ENCODE data around the gene DAB2IP.
"Not testable (repeated sequence)": the region's sequence is repeated elsewhere in the genome, so short reads cannot be mapped to it uniquely, and the experiment has no call there.

Gene DAB2IP

DNA sequence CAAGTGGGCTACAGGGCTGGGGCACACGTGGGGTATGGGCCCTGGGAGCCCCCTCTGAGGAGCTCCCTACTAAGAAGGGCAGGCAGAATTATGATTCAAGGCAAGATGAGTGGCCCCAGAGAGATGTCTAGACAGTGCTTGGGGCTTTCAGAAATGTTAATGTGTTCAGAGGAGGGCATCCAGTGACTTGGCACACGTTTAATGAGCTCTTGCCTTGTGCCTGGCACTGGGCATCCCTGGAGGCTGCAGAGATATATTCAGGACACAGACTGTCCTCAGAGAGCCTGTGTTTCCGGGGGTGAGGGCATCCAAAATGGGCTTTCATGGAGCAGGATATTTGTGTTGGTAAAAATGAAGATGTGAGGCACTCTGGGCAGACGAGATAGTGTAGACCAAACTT is 25.4 kb upstream of the DAB2IP start:
- DNase-seq, result no peak

DNA sequence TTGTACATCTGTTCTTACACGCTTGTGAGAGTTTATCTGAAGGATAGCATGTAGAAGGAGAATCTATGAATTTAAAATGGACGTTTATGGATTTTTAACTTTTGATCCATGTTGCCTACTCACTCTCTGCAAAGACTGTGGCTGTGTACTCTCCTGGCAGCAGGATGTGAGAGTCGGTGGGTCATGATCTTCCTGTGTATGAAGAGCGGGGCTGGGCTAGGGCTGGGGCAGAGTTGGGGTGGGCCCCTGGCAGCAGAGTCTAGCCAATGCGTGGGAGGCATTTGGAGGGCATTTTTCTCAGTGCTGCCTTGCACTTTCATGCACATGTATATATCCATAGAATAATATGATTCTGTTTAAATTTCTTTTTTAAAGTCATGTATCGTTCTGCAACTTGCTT is 24.0 kb upstream of the DAB2IP start:
- DNase-seq, result no peak

DNA sequence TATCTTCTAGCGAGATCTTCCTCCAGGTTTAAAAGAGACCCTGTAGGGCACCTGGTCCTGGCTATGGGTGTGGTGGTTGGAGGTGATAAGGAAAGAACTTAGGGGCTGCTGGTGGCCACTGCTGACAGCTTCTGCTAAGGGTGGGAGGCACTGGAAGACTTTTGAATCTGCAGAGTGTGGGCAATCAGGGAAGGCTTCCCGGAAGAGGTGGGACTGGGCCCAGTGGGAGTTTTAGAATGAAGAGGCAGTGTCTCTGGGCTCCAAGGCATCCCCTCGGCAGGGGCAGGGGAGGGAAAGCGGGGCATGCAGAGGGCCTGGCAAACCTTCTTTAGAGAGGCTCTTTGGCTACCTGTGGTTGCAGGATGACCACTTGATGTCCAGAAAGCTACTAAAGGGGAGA is 23.0 kb upstream of the DAB2IP start:
- no peak for DNase-seq

DNA sequence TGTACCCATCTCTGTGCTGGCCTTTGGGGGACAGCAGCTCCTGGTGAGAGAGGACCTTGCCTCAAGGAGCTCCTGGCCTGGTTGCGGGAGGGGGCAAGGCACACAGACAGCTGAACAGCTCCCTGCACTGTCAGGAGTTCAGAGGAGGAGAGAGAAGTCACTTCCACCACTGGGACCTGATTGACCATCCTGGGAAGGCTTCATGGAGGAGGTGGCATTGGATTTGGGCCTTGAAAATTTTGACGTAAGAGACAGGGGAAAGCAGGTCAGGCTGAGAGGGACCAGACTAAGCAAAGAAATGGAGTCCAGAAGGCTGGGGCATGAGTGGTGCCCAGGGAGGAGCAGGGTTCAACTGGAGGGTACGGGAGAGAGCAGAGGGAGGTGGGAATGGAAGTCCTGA is 20.3 kb upstream of the DAB2IP start:
- no peak for DNase-seq

DNA sequence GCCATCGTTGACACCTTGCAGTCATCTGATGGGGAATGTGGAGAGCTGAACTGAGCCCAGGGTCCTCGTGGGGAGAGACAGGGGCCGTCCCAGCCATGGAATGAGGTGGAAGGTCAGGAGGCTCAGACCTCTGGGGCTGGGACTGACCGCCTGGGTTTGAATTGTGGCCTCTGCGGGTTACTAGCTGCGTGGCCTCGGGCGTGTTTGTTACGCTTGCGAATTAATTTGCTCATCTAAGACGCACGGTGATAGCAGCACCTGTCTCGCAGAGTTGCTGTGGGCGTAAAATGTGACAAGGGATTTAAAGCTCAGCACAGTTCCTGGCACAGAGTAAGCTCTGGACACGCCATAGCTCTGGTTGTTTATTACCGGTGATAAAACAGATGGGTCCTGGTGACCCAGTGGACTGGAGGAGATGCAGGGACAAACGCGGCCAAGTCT is 19.4 kb upstream of the DAB2IP start:
- no peak for DNase-seq

DNA sequence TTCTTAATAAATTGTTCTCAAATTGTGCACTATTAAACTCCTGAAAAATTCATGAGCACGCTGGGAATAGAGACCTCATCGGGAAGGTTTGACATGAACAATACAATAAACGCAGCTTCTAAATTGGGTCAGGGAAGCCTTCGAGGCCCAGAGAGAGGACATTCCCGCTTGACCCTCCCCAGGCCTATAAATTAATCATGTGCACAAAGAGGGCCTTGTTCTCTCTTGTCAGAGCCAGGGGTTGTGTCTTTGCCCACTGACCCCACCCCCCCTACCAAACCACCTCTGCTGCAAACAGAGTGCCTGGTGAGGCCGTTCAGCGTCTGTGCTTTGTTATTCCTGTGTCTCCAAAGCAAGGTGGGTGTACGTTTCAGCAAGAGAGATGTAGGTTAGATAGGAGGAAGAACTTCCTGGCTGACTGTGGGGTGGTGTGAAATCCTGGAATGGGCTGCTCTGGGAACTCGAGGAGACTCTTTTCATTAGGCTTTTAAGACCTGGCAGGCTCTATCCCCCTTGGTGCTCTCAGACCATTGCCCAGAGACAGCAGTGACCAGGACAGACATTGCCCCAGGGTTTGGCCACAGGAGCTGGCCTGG is 18.2 kb upstream of the DAB2IP start:
- no peak for DNase-seq

DNA sequence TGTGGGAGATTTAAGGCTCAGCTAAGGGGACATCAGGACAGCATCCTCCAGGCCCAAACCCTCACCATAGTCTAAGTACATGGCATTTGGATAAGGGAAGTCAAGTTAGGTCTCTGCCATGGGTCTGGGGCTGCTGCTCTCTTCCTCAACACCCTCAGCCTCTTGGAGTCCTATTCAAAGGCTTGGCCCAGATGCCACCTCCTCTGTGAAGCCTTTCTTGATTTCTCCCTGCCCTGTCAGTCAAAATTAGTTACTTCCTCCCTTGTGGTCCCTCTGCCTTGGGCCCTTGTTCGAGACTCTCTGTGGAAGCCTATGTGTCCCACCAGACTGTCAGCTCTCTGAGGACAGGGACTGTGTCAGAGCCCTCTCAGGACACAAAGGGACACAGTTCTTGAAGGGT is 17.7 kb upstream of the DAB2IP start:
- no peak for DNase-seq

DNA sequence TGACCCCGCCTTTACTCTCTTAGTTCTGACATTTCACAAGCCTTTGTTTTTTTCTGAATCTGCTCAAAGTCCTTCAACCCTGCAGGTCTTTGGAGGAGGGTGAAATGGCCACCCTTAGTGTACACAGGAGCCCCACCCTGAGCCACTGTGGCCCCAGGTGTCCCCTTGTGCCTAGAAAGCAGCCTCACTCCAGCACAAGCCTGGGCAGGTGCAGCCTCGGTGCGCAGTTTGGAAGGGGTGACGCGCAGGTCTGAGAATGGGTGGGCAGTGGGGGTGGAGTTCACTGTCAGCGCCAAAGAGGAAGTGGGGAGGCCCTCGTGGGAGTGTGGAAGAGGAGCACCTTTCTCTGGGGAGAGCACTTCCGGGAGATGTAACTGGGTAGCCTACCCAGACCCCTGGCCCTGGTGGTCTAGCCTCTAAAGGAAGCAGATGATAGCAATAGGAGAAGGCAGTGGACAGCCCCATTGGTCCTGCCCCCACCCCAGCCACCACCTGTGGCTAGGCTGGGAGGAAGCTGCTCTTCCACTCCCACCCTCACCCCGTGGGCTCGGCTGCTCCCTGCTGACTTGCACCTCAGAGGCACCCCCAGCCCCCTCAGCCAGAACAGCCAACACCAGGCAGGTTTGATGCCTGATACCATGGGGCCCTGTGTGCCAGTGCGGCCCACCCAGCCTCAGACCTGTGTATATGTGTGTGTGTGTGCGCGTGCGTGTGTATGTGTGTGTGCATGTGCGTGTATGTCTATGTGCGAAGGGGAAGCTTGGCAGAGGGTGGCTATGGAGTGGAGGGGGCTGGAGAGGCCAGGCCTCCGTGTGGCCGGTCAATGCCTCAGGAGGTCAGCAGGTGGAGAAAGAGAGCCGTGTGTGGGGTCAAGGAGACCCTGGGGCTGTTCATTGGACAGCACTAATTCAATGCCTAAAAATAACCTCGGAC is 16.8 kb upstream of the DAB2IP start:
- DNase-seq, result peak; percentile 15

DNA sequence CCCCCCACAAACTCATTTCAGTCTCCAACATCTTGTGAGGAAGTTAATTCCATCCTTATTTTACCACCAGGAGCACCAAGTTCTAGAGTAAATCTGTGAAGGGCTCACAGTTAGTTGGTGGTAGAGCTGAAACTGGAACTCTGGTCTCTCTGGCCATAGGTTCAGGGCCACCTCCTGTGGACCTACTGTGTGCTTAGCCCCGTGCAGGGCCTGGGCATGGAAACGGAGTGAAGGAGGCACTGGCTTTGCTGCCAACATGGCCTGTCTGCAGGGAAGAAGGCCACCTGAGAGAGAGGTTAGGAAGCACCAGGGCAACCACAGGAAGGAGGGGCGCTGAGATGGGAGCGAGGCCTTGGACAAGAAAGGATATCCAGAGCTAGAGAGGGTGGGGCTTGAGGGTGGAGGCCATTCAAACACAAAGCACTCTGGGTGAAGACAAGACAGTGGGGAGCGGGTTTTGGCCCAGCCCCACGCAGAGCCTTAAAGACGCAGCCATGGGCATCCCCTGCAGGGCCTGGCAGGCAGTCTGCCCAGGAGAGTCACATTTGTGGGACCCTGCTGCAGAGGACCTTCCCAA is 16.0 kb upstream of the DAB2IP start:
- no peak for DNase-seq

DNA sequence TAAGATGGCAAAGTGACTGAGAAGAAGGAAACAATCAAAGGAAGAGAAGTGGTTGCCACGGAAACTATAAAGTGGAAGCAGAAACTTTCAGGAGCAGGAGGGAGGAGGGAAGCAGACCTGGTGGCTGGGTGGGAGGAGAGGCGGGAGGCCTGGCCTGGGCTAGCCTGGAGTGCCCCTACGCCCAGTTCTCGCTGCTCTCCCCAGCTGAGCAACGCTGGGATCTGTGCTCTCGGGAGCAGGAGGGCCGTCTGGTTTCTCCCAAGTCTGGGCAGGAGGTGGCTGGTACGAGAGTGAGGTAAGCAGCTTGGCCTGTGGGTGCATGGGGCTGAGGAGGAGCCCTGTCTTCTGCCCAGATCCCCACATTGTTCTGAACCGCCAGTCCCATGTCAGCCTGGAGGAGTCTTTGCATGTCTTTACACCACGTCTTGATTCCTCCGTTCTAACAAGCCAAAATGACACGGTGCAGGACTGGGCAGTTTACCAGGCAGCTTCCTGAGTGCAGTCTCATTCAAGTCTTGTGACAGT is 15.0 kb upstream of the DAB2IP start:
- DNase-seq, result no peak

DNA sequence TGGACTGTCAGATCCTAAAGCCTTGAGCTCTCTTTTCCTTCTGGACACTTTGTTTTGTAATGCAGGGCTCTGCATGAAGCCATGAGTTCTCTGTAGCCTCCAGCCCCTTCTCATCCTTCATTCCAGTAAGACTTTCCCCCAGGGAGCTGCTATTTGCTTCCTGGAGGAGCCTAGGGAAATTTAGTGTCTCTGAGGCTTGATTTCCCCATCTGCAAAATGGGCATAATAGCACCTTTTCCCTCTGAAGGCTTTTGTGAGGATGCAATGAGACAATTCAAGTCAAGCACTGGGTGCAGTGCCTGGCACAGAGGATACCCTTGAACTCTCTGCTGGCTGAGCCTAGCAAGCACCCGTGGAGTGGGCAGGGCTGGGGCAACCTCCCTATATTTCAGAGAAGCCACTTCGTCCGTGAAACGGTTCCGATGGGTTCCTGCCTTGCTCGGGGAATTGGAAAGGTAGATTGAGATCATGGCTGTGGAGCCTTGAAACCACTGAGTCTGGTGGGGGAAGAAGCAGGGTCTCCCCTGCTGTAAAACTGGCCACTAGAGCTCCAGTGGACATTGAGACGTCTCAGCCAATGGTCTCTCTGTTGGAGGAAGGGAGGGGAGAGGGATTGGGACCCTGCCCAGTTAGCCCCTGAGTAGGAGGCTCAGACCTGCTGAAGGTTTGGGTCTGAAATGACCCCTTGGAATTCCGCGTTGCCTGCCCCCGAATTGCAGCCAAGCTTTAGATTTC is 14.3 kb upstream of the DAB2IP start:
- no peak for DNase-seq

DNA sequence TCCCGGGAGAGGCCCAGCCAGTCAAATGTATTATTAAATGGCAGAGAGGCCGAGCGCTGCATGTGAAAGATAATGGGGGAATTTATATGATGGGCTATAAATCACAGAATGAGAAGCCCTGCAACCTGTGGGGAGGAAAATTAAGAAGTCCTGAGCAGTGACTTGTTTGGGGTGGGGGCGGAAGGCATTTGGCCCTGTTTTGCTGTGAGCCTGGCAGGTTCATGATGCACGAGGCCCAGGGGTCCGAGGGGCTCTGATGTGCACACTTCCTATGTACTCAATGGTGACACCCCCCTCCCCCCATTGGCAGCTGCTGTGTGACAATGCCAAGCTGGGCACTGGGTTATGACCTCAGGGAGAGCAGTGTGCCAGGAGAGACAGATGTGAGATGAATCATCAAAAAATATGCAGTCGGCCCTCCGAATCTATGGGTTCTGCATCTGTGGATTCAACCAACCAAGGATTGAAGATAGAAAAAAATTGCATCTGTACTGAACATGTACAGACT is 13.7 kb upstream of the DAB2IP start:
- DNase-seq, result no peak

DNA sequence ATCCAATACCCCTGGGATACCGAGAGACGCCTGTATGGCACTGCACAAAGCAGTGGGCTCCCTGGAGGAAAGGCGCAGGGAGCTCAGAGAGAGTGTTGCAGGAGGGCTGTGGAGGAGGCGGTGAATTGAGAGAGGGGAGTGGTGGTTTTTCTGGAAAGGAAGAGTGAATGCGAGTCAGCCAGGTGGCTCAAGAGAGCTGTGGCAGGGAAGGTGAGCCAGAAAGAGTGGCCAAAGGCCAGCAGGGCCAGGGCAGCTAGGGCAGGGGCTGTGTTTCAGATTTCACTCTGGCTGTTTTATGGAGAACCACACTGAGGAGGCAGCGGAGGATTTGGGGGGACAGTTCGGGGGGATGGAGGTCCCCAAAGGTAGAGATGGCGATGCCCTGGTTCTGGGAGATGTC is 13.0 kb upstream of the DAB2IP start:
- DNase-seq, result no peak

DNA sequence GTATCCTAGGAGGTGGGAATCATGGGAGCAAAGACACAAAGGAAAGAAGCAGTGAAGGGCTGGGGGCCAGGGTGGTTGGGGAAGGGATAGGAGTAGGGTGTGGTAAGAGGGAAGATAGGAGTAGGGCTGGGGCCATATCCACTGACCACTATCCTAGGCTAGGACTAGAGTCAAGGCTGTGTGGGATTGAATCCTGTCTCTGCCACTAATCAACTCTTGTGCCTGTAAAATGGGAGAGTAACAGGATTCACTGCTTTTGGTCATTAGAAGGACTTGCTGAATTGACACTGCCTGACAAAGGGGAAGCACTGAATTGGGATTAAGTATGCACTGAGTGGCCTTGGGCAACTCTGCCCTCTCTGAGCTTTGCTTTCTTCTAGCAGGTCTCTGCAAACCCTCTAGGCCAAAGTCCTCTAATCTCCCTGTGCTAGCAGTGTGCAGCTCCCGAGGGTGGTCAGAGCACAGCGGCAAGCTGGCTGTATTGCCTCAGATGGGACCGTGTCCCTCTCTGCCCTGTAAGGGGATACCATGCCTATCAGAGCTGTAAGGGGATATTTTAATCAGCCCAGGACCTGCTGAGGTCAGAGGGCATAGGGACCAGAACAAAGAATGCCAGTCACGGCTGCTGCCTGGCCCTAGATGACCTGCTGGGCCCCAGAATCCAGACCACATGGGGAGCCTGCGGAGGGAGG is 12.4 kb upstream of the DAB2IP start:
- no peak for DNase-seq

DNA sequence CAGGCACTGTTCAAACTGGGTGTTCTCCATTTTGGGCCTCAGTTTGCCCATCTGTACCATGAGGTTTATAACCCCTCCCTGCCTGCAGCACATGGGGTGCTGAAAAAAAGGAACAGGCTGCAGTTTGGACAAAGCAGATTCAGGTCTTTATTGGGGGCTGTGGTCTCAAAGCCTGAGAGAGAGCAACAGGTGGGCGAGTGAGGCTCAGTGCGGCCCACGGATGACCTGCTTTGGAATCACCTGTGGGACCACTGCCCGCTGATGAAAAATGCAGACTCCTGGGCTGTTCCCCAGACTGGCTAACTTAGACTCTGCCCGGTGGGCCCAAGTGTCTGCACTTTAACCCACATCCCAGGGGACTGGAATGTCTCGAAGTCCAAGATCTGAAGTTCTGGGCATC is 11.8 kb upstream of the DAB2IP start:
- DNase-seq, result no peak

DNA sequence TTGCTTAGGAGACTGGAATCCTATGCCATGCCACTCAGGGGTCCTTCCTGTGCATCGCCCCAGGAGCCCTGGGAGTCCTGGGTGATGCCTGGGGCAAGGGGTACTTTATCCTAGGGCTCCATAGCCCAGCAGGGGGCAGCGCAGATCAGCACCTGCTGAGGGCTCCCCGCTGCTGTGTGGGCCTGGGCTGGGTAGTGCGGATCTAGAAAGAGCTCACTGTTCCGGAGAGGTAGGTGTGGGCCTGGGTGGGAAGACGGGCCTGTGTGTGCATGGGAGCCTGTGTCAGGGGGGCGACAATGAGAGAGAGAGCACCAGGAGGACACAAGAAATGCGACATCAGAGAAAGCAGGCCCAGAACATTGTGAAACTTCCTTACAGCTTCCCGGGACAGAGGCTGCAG is 11.4 kb upstream of the DAB2IP start:
- DNase-seq, result peak; percentile 63

DNA sequence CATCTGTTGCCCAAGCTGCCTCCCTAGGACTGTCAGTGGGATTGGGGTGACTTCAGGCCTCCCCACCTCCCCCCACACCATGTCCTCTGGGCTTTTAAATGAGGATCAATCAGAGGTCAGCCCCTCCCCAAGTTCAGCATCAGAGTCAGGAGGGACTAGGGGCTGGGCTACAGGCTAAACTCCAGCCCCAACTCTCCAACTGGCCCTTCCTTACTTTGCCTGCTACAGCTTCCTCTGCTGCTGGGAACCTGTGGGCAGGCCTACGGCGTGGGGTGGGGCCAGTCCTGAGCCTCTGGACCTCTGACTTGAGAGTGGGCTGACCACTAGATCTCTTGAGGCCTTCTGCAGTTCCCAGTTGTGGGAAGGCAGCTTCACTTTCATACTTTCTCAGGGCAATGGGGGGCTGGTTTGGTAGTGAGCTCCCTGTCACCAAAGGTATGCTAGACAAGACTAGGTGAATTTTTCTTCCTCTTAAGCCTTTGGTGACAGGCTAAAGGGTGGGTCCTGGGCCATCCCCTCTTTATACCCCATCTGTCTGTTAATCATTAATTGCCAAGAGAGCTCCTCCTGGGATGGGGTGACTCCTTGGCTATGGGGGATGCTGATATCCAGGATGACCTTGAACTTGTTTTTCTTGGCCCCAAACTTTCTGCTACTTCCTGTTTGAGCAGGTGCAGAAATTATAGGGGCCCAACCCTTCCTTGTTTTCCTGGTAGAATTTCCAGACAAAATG is 10.8 kb upstream of the DAB2IP start:
- DNase-seq, result no peak

DNA sequence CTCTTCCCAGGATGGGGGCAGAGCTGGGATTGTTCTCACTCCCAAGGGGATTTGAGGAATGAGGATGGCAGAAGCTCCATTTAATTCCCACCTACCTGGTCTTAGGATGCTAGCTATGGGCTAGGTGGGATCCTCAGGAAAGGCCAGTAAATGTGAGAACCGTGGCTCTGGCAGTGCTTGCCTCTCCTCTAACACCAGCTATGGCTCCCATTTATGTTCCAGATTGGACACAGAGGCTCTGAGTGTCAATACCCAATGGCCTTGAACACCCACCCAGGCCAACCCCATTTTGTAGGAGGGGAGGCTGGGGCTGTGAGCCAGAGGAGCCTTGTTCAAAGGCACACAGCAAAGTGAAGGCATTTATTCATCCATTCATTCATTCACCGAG is 10.2 kb upstream of the DAB2IP start:
- DNase-seq, result no peak

DNA sequence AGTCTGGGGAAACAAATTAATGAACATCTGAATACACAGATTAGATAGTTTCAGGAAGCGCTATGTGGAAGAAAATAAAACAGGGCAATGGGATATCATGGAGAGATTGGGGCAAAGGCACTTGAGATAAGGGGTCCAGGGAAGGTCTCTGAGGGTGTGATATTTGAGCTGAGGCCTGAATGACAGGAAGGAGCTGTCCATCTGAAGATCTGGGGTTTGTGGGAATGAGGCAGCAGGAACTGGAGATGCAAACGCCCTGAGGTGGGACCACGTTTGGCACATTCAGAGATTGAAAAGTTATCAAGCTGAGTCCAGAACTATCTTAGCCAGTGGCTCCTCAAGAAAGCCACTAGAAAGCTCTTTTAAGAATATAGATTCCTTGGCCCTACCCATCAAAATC is 8.7 kb upstream of the DAB2IP start:
- DNase-seq, result no peak

DNA sequence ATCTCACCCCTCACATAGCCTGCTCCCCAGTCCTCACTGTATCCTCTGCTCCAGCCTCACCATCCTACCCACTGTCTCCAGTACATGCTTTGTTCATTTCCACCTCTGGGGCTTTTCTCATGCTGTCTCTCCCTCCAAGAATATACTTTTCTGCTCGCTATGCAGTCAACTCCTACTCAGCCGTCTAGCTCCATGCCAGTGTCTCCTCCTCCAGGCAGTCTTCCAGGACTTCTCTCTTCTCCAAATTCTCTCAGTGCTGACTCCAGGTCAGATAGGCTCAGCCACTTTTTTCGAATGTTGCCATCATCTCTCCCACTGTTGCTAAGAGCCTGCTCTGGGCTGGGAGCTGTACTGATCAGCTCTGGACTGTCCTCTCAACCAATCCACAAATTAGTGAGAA is 8.0 kb upstream of the DAB2IP start:
- no peak for DNase-seq

DNA sequence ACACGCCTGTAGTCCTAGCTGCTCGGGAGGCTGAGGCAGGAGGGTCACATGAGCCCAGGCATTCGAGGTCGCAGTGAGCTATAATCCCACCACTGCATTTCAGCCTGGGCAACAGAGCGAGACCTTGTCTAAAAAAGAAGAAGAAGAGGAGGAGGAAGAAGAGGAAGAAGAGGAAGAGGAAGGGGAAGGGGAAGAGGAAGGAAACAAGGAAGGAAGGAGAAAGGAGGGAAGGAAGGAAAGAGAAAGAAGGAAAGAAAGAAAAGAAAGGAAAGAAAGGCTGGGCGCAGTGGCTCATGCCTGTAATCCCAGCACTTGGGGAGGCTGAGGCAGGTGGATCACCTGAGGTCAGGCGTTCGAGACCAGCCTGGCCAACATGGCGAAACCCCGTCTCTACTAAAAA is 7.4 kb upstream of the DAB2IP start:
- DNase-seq, result not testable (repeated sequence)

DNA sequence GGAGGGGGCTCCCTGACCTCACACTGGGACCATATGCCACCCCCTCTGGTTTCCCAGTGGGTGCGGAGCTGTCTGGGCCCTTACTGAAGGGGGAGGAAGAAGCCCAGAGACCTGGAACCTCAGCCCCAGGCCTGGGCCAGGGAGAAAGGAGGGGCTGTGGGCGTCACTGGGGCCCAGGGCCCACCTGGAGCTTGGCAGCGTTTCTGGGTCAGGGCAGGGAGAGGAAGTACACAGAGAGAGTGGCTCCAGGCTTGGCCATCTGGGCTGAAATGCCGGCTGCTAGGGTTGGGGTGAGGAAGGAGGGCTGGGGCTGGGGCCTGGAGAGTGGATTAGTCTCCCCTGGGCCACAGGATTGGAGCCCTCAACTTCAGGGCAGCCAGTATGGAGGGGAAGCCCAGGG is 6.4 kb upstream of the DAB2IP start:
- DNase-seq, result no peak

All from stimulated activated CD4-positive, alpha-beta T cell treated with anti-CD3 and anti-CD28 coated beads, Interleukin-15, amount 100 ng/mL, for 24 hours (primary cell).